Nephron (organoid): Measurements from ENCODE around the gene RPP25.
A peak's percentile ranks its signal among the peaks of the same experiment; 100 is the strongest.

Experiments used
- H3K27ac Mint-ChIP-seq, 3 experiments: 2 replicates each; pipeline ENCODE4 v1.8.0; 2020; ENCODE audit warnings: mixed read lengths in 3 of 3, mild to moderate bottlenecking in 2 of 3, moderate library complexity in 1 of 3
- H3K27me3 Mint-ChIP-seq: 2 replicates; pipeline ENCODE4 v1.8.0; 2021; ENCODE audit warnings: low read depth, mild to moderate bottlenecking, moderate library complexity, mixed read lengths
- H3K36me3 Mint-ChIP-seq: 2 replicates; pipeline ENCODE4 v1.8.0; 2020; ENCODE audit warnings: low read depth, mixed read lengths
- H3K4me1 Mint-ChIP-seq: 2 replicates; pipeline ENCODE4 v1.8.0; 2020; ENCODE audit warnings: mixed read lengths
- H3K4me3 Mint-ChIP-seq, 3 experiments: 2 replicates each; pipeline ENCODE4 v1.8.0; 2020; ENCODE audit warnings: mild to moderate bottlenecking in 3 of 3, mixed read lengths in 3 of 3, moderate library complexity in 2 of 3
- H3K9me3 Mint-ChIP-seq: 2 replicates; pipeline ENCODE4 v1.8.0; 2020; ENCODE audit warnings: mixed read lengths
- TF ChIP-seq, protein P1 (sequence below), 3 experiments: fragments of 200-600 bp; sonication (generic); IDR thresholded peaks; one replicate each; pipeline ENCODE4 v1.5.0; 2021; ENCODE audit warnings: antibody characterized with exemption in 3 of 3; ENCODE audit not compliant: unreplicated experiment in 3 of 3

Gene RPP25

DNA sequence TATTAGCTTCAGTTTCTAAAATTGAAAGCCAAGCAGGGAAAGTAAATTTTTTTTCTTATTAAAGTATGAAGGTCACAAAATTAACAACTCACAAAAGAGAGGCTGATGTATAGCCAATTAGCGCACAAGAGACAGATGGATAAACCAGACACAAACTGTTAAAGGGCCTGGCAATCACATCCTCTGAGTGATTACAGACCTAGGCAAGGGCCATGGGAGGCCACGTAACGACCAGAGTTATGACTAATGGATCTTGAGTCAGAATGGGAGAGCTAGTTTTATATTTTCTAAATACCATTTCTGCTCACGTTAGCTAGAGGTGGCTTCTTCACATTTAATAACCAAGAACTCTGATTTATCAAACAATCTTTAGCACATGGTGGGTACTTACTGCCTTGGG lies 21.0 kb upstream of the RPP25 start:
- TF ChIP-seq, protein P1, sequence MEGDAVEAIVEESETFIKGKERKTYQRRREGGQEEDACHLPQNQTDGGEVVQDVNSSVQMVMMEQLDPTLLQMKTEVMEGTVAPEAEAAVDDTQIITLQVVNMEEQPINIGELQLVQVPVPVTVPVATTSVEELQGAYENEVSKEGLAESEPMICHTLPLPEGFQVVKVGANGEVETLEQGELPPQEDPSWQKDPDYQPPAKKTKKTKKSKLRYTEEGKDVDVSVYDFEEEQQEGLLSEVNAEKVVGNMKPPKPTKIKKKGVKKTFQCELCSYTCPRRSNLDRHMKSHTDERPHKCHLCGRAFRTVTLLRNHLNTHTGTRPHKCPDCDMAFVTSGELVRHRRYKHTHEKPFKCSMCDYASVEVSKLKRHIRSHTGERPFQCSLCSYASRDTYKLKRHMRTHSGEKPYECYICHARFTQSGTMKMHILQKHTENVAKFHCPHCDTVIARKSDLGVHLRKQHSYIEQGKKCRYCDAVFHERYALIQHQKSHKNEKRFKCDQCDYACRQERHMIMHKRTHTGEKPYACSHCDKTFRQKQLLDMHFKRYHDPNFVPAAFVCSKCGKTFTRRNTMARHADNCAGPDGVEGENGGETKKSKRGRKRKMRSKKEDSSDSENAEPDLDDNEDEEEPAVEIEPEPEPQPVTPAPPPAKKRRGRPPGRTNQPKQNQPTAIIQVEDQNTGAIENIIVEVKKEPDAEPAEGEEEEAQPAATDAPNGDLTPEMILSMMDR (IDR thresholded peaks at IDR 0.05; ENCODE audit: unreplicated experiment in 3 of 3), result no peak
- Mint-ChIP-seq H3K27me3 (peaks cover 19% of the 10 kb centered on the region), H3K4me3 (no peak overlapping the region), H3K36me3 (no peaks in the 10 kb centered on the region), H3K4me1 (no peaks in the 10 kb centered on the region), H3K27ac (no peak overlapping the region), H3K9me3 (peaks cover 4% of the 10 kb centered on the region)

DNA sequence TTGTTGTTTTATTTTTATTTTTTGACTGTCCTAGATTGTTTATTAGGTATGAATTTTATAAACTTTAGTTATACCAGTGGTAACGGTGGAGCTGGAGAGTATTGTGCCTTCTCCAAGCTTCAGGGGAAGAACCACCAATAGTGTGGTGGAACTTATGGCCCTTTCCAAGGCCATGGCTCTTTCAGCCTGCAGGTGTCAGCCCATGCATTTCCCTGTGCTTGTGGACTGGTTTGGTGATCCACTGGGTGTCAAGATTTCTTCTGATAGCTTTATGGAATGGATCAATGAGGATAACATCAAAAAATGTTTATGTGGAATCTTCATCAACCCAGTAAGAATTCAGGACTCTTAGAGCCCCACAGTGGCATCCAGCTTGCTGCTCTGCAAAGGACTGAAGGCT lies 19.6 kb upstream of the RPP25 start:
- H3K36me3 Mint-ChIP-seq, result no peaks in the 10 kb centered on the region
- no peak overlapping the region for H3K27ac Mint-ChIP-seq
- TF ChIP-seq, protein P1 (IDR thresholded peaks at IDR 0.05; ENCODE audit: unreplicated experiment in 3 of 3), result no peak
- no peaks in the 10 kb centered on the region for H3K4me1 Mint-ChIP-seq
- H3K9me3 Mint-ChIP-seq, result peaks cover 4% of the 10 kb centered on the region
- peaks cover 12% of the 10 kb centered on the region for H3K27me3 Mint-ChIP-seq
- no peak overlapping the region for H3K4me3 Mint-ChIP-seq

DNA sequence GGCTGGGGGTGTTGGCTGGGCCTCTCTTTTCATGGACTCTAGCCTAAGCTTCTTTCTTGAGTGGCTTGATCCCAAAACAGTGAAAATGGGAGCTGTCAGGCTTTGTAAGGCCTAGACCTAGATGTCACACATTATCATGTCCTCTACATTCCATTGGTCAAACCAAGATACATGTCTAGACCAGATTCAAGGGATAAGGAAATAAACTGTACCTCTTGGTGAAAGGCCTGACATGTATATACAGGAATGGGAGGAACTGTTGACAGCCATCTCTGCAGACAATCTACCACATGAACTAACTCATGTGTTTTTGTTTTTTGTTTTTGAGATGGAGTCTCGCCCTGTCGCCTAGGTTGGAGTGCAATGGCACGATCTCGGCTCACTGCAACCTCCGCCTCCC lies 11.1 kb upstream of the RPP25 start:
- no peak overlapping the region for H3K4me3 Mint-ChIP-seq
- H3K27me3 Mint-ChIP-seq, result peaks cover 22% of the 10 kb centered on the region
- H3K36me3 Mint-ChIP-seq, result no peaks in the 10 kb centered on the region
- H3K9me3 Mint-ChIP-seq, result peaks cover under 1% of the 10 kb centered on the region
- no peak overlapping the region for H3K27ac Mint-ChIP-seq
- no peaks in the 10 kb centered on the region for H3K4me1 Mint-ChIP-seq
- TF ChIP-seq, protein P1 (IDR thresholded peaks at IDR 0.05; ENCODE audit: unreplicated experiment in 3 of 3), result no peak

DNA sequence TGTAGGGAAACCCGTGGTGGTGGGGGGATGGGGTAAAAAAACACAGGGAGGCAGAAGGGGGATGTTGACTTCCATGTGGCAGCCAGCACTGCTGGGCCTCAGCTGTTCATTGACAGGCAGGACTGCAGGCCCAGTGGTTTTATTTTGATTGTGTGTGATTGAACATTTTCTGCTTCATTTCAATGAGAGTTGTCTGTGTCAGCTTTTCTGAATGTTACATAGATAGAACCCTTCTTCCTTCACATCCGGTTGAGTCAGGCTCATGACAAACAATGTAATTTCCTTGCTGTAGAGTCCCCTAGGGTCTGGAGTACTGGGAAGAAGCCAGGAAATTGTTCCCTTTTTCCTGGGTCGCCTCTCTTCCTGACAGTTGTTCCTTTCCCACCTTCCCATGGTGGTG lies 8.2 kb upstream of the RPP25 start:
- Mint-ChIP-seq H3K27ac (peak overlapping the region; percentile 51 to 71 (median 54)), H3K36me3 (no peaks in the 10 kb centered on the region), H3K9me3 (no peaks in the 10 kb centered on the region)

DNA sequence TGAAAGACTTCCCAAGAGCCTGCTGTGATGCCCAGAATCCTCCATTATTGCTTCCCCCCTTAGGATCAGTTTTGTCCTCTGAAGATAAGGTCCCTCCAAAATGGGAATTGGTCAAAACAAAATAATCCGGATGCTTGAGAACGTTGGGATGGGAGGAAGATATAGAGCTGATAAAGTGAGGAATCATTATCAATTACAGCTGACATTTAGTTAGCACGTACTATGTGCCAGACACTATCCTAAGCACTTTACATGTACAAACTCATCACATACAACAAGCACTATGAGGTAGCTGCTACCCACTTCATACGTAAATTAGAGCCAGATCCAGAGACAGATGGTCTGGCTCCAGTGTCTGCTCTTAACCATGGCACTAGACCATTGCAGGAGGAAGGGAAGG lies 6.6 kb upstream of the RPP25 start:
- Mint-ChIP-seq H3K27me3 (peaks cover 65% of the 10 kb centered on the region), H3K9me3 (no peaks in the 10 kb centered on the region), H3K36me3 (no peaks in the 10 kb centered on the region), H3K4me1 (peaks cover 20% of the 10 kb centered on the region), H3K4me3 (no peak overlapping the region), H3K27ac (no peak overlapping the region)
- TF ChIP-seq, protein P1 (IDR thresholded peaks at IDR 0.05; ENCODE audit: unreplicated experiment in 3 of 3), result no peak

More for the DNA sequence above, 8.2 kb upstream of the RPP25 start:
- Mint-ChIP-seq H3K4me3 (no peak overlapping the region), H3K4me1 (peaks cover 7% of the 10 kb centered on the region), H3K27me3 (peaks cover 51% of the 10 kb centered on the region)
- TF ChIP-seq, protein P1 (IDR thresholded peaks at IDR 0.05; ENCODE audit: unreplicated experiment in 3 of 3), result no peak

DNA sequence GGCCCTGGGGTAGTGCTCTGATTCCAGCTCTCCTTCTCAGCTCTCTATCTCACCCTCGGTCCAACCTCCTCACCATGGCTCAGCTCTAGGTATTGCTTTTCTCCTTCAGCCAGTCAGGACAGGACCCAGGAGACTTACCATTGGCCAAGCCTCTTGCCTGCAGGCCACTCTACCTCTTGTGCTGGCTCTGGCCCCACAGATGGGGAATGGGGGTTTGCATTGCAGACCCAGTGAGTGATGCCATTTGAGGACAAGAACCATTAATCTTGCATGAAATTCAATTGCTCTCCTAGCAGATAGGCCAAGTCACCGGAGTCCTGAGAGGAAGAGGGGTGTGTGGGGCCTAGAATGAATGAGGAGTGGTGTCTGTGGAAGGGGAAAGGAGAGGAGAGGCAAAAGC lies 6.1 kb upstream of the RPP25 start:
- peaks cover 69% of the 10 kb centered on the region for H3K27me3 Mint-ChIP-seq
- no peak overlapping the region for H3K27ac Mint-ChIP-seq
- TF ChIP-seq, protein P1 (IDR thresholded peaks at IDR 0.05; ENCODE audit: unreplicated experiment in 3 of 3), result no peak
- peaks cover 20% of the 10 kb centered on the region for H3K4me1 Mint-ChIP-seq
- H3K4me3 Mint-ChIP-seq, result no peak overlapping the region
- H3K9me3 Mint-ChIP-seq, result no peaks in the 10 kb centered on the region
- no peaks in the 10 kb centered on the region for H3K36me3 Mint-ChIP-seq
